ENCODE measurements around the gene DNAH5.
"Not testable (repeated sequence)": the region's sequence is repeated elsewhere in the genome, so short reads cannot be mapped to it uniquely, and the experiment has no call there.

The DNAH5 gene

DNA sequence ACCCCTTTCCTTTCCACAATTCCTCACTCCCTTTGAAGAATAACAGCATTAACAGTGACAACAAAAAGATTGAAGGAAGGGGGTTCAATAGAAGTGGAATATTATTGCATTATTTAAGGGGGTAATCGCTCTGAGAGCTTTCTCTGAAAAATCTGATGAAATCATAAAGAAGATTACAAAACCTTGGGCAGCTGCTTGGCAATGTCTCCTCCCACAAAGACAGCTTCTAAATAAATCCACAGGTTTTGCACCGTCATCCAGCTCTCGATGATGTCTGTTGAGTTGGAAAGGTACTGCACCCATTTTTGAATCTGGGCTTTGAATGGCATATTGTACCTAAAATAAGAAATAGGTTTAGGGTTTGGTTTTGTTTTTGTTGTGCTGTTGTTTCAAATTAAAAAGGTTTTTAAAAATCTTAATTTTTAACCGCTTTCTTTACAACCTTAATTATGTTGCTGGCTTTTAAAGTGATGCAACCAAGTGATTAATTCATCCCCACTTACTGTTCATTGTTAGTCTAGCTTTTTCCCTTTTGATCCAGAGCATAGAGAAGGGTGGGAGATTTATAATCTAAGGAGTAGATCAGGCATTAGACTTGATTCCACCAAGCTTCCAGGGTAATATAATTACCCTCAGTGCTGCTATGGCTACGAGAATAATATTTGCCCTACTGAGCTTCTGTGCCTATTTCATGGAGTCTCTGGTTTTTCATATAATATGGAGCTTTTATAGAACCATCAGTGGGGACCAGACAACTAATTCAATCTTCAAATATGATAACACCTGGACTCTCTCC lies 85.0 kb downstream of the DNAH5 start:
- in situ Hi-C loops (cut with HindIII; ENCODE audit: low sequenced_read_pairs): no loop called here

DNA sequence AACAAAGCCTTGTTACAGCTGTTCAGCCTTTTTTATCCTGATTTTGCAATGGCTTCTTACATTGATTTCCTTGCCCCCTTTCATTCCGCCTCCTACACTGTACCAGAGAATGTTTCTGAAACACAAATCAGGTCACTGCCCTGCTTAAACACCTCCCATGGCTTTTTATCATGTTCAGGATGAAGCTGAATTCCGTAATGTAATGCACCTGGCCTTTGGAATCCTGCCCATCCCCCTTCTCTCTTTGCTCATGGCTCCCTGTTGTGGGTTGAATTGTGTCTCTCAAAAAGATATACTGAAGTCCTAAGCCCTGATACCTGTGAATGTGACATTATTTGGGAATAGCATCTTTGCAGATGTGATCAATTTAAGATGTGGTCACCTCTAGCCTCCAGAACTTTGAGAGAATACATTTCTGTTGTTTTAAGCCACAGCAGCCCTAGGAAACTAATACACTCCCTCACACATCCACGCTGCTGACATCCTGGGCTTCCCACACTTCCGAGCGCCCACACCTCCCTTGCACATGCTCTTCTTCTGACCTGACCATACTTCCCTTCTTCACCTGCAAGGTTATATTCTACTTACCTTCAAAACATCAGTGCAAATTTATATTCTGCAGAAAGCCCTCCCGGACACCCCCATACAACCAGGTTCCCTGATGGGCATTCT lies 101.2 kb downstream of the DNAH5 start:
- in situ Hi-C loops (cut with HindIII; ENCODE audit: low sequenced_read_pairs): no loop called here

DNA sequence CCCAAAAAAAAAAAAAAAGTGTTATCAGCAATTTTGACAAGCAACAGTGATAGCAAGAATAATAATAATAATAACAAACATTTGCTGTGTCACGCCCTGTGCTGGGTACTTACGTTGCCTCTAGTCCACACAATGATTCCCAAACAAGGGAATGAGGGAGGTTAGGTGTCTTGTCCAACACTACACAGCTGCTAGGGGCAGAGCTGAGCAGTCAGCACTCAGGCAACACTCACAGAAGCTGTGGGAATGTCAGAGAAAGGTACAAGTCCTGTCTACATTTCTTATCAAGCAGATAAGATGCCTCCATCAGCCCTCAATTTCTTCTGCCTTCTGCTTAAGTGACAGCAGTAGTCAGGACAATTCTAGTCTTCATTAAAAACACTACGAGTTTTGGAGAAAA lies 111.0 kb downstream of the DNAH5 start:
- in situ Hi-C loops (cut with HindIII; ENCODE audit: low sequenced_read_pairs): no loop called here

GRCh38 chr5:13831351-13831750 lies 113.1 kb downstream of the DNAH5 start:
- in situ Hi-C loops (cut with HindIII; ENCODE audit: low sequenced_read_pairs): no loop called here

GRCh38 chr5:13830536-13830935 lies 114.0 kb downstream of the DNAH5 start:
- in situ Hi-C loops (cut with HindIII; ENCODE audit: low sequenced_read_pairs): no loop called here

DNA sequence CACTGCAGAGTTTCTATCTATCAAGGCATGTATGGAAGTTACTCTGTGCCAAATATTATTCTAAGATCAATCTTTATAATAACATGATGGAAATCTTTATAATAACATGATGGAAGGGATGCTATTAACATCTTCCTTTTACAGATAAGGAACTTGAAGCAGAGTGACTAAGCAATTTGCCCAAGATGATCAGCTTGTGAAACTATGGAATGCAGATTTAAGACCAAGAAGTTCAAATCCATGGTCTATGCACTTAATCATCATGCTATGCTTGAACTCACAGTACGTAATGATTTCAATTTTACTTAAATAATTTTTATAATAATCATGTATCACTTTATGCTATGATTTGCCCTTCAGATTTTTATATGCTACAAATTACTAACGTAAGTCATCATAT lies 123.1 kb downstream of the DNAH5 start:
- in situ Hi-C loops (cut with HindIII; ENCODE audit: low sequenced_read_pairs): no loop called here

GRCh38 chr5:13816126-13816525 lies 128.4 kb downstream of the DNAH5 start:
- in situ Hi-C loops (cut with HindIII; ENCODE audit: low sequenced_read_pairs): no loop called here

GRCh38 chr5:13814301-13814700 lies 130.2 kb downstream of the DNAH5 start:
- in situ Hi-C loops (cut with HindIII; ENCODE audit: low sequenced_read_pairs): no loop called here

GRCh38 chr5:13809921-13810320 lies 134.6 kb downstream of the DNAH5 start:
- in situ Hi-C loops (cut with HindIII; ENCODE audit: low sequenced_read_pairs): no loop called here

GRCh38 chr5:13804336-13804735 lies 140.2 kb downstream of the DNAH5 start:
- in situ Hi-C loops (cut with HindIII; ENCODE audit: low sequenced_read_pairs): no loop called here

DNA sequence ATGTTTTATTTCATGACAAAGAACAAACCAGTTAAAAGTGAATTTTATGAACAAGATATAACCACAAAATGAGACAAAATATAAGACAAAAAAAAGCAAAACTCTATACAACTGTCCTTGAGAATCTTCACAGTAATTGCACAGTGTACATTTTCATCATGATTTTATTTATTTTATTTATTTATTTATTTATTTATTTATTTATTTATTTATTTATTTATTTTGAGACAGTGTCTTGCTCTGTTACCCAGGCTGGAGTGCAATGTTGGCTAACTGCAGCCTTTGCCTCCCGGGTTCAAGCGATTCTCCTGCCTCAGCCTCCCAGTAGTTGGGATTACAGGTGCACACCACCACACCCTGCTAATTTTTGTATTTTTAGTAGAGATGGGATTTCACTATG lies 145.9 kb downstream of the DNAH5 start:
- in situ Hi-C loops (cut with HindIII; ENCODE audit: low sequenced_read_pairs): not testable (repeated sequence)

DNA sequence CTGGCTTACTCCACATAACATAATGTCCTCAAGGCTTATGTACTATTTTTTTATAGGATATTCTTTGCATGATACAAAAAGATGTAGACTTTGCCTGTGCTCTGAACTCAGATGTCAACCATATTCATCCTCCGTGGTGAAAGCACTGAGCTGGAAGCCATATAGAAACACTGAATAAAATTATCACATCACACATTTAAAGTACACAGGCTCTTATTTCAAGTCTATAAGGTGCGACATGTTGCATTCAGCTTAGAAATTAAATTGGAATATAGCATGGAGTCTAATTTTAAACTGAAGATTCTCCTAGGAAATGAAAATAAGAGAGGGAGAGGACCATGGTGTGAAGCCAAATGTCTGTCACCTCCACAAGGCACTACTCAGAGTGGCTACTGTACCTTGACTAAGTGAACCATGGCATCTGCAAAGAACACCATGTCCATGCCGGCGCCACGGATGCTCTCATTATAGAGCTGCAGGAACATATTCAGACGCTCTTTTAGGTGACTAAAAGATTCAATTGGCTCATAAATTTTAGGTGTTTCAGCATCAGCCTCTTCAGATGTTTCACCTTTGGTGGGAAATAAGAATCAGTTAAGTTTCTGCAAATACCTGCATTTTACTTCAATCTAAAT lies 158.6 kb downstream of the DNAH5 start:
- in situ Hi-C loops (cut with HindIII; ENCODE audit: low sequenced_read_pairs): no loop called here

DNA sequence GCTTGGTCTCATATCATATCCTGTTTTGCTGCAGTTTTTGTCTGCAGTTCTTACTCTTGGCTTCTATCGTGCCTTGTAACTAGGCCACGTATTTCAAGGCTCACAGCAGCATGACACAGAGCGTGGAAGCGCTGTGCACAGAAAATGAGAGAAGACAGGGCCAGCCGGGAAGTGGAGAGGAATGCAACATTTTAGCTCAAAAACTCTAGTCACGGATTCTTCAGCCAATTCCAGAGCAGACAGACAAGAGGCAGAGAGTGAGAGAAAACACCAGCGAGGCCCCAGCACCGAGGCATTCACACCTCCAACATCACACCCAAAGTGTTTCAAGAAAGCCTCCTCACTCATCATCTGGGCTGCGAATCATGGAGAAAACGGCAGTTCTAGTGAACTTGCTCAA lies 160.8 kb downstream of the DNAH5 start:
- in situ Hi-C loops (cut with HindIII; ENCODE audit: low sequenced_read_pairs): no loop called here

DNA sequence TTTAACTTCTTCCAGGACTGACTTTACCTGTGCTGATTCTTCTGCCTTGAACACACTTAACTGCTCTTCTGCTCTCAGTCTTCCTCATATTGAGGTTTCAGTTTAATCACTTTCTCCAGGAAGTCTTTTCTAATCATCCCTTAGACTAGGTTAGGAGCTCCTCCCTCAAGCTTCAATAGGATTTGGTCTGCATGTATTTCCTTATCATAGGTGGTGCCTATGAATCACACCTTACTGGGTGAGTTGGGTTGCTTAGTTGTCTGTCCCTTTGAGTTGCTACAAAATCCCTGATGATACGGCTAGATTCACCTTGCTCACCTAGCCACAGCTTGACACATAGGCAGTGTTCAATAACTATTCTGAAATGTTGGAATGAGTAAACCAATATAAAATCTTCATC lies 164.4 kb downstream of the DNAH5 start:
- in situ Hi-C loops (cut with HindIII; ENCODE audit: low sequenced_read_pairs): no loop called here

DNA sequence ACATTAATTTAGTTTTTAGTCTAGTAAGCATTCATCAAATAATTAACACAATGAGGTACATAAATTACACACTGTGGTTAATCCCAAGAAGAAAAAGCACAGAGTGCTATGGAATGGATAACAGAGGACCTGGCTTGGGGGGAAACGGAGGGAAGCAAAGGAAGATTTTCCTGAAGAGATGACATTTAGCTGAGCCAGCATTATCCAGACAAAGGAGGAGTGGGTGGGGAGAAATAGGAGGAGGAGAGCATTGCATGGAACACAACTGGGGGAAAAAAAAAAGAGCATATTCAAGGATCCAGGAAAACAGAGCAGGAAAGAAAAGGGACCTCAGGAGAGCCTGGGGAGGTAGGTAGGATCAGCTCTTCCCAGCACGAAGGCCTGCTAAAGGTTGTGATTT lies 170.8 kb downstream of the DNAH5 start:
- in situ Hi-C loops (cut with HindIII; ENCODE audit: low sequenced_read_pairs): no loop called here

GRCh38 chr5:13771011-13771571 lies 173.4 kb downstream of the DNAH5 start:
- in situ Hi-C loops (cut with HindIII; ENCODE audit: low sequenced_read_pairs): no loop called here

DNA sequence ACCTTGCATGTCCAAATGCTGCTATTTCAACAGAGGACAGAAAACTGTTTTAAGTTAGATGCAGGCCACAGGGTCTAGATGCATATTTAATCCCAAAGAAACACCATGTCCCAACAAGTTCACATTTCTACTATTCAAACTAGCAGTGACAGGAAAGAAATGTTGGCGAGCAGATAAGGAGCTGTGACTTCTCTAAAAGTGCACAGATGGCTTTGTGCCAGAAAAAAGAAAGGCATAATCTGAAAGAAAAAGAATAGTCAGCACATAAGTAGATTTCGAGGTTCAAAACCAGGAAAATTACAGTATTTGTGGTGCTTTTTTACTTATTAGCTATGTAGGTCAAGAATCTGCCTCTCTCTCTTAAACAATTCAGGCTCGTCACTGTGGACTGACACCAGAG lies 178.3 kb downstream of the DNAH5 start:
- in situ Hi-C loops (cut with HindIII; ENCODE audit: low sequenced_read_pairs): no loop called here

DNA sequence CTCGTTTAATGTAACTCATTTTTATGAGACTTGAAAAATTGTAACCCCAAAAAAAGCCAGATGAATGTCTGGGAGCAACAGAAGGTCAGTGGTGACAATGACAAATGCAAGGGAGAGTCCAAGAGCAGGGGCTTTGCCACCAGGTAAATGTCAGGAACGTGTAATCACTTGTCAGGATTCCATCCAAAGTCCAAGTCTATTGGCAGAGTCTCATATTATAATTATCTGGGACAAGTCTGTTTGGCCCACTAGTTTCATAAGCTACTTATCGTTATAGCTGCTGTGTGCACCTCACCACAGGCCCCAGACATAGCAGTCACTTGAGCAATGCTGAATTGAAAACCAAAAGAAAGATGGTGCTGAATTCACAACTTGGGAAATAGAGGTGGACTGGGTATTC lies 180.8 kb downstream of the DNAH5 start:
- in situ Hi-C loops (cut with HindIII; ENCODE audit: low sequenced_read_pairs): no loop called here

DNA sequence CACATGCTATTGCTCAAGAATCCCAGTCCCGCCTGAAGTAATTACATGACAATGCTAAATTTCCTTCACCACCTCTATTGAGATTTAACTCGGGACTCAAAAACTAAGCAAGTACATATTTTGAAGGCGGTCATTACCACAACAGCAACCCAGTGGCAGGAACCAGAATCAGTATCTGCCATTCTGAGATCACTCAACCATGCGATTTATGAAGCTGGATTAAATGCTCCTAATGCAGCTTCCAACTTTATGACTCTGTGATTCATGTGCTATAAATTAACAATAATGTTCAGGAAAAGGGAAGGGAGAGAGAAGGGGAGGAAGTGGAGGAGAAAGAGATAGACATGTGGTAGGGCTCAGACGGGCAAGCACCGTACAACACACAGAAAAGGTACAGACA lies 194.7 kb downstream of the DNAH5 start:
- in situ Hi-C loops (cut with HindIII; ENCODE audit: low sequenced_read_pairs): no loop called here

DNA sequence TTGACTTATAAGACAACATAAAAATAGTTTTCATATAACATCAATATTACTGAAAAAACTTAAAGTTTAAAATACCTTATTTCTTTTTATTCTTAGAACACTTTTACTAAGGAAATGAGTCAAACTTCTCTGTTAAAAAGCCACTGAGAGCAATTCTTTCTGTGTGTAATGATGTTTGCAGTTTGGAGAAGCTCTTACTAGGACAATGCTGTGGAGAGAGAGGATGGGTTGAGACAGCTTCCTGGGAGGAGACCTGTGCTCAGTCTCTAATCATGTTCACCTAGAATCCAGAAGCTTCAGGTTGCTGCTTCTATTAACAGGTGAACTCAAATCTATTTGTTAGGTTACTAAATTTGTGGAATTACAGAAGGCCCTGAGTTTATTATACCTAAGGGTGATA lies 198.5 kb downstream of the DNAH5 start:
- in situ Hi-C loops (cut with HindIII; ENCODE audit: low sequenced_read_pairs): no loop called here

DNA sequence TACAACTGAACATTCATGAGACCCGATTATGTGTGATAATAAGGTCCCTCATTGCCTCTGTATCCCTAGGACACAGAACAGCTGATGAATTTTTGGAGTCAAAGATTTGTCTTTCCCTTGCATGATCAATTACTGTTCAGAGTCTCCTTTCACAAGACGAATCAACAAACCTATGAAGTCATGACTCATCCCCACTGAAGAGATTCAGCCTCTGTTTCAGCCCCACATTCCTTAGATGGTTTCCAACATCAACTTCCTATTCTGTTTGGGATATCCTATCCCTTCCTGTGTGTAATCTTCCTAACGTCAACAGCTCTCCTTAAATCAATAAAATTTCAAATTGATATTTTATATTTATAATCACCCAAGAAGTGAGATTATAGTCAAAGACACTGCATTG lies 199.0 kb downstream of the DNAH5 start:
- in situ Hi-C loops (cut with HindIII; ENCODE audit: low sequenced_read_pairs): no loop called here

GRCh38 chr5:13740471-13740870 lies 204.0 kb downstream of the DNAH5 start:
- in situ Hi-C loops (cut with HindIII; ENCODE audit: low sequenced_read_pairs): no loop called here
